Aorta (tissue), 5 donors: ENCODE data around the gene GJD3. TPM values are rescaled to one million over a fixed set of nuclear protein-coding genes. Genes with fewer than 3 reads are reported as not detected.

Source experiments
- ATAC-seq: fragments of 200-7000 bp; cut with Tn5 transposase; one replicate; pipeline ENCODE4 v1.9.1; 2022; ENCODE audit warnings: moderate library complexity; ENCODE audit not compliant: low FRiP score
- DNase-seq, 2 donors: peaks; one replicate each; pipeline ENCODE4 v3.0.0-alpha.2; 2020
- H3K27ac ChIP-seq, 2 donors: one replicate each; pipeline ENCODE4 v1.5.1; 2013; ENCODE audit warnings: low read length in 2 of 2, mild to moderate bottlenecking in 2 of 2, moderate library complexity in 2 of 2, control low read depth in 1 of 2, inconsistent platforms in 1 of 2, low read depth in 1 of 2
- H3K27me3 ChIP-seq, 2 donors: one replicate each; pipeline ENCODE4 v1.6.1; 2013; ENCODE audit warnings: control low read depth in 1 of 2, low read length in 1 of 2, mild to moderate bottlenecking in 1 of 2, moderate library complexity in 1 of 2; ENCODE audit not compliant: insufficient read depth in 2 of 2, control insufficient read depth in 1 of 2
- H3K36me3 ChIP-seq, 2 donors: one replicate each; pipeline ENCODE4 v1.6.1; 2013; ENCODE audit warnings: control low read depth in 1 of 2, low read length in 1 of 2, mild to moderate bottlenecking in 1 of 2; ENCODE audit not compliant: insufficient read depth in 2 of 2, control insufficient read depth in 1 of 2
- H3K4me1 ChIP-seq, 2 donors: one replicate each; pipeline ENCODE4 v1.6.1; 2013; ENCODE audit warnings: low read length in 2 of 2, control low read depth in 1 of 2, mild to moderate bottlenecking in 1 of 2, moderate library complexity in 1 of 2; ENCODE audit not compliant: insufficient read depth in 2 of 2, control insufficient read depth in 1 of 2
- H3K4me3 ChIP-seq, 2 donors: one replicate each; pipeline ENCODE4 v1.5.1; 2013; ENCODE audit warnings: low read length in 2 of 2, control low read depth in 1 of 2, mild to moderate bottlenecking in 1 of 2
- H3K9me3 ChIP-seq: one replicate; pipeline ENCODE4 v1.6.1; 2013; ENCODE audit warnings: mild to moderate bottlenecking, low read length; ENCODE audit not compliant: control insufficient read depth
- WGBS, 2 donors: extraction: QIAGEN DNeasy Blood & Tissue Kit; methylation state at CpG; one replicate each; pipeline ENCODE4 v1.1.7; 2013; 5-methylcytosine and 5-hydroxymethylcytosine counted together
- intact Hi-C, 2 donors: fragments of 100-400 bp; cut with DNase I; formaldehyde crosslinking; loops; one replicate each; pipeline versions ENCODE4 v1.14.2 to v1.15.0; 2022
- polyA plus RNA-seq, 2 donors: library from polyadenylated mRNA; stranded (reverse); fragments of 200-250 nt; gene quantifications; one replicate each; pipeline ENCODE4 v1.2.3, GENCODE V29; 2013
- total RNA-seq, 2 donors: library from RNA; stranded (reverse); fragmentation: NEBNext Ultra II Directional; extraction: Animal tissue kit (Norgen Biotek cat#: 25700); gene quantifications; one replicate each; pipeline ENCODE4 v1.2.1, GENCODE V29; 2021
- donor health status: healthy with polysubstance abuse.
- donor health status: Bipolar disorder and iron deficiency.
- donor health status: DM: no; HTN: no; CAD: no.
- donor health status: DM: no; HTN: no; CAD: no.
- donor health status: DM: yes; HTN: yes; CAD: no.

Gene GJD3
- total and polyA plus RNA-seq, 4 donors: 1.8 to 2.2 TPM; not detected in 2

DNA sequence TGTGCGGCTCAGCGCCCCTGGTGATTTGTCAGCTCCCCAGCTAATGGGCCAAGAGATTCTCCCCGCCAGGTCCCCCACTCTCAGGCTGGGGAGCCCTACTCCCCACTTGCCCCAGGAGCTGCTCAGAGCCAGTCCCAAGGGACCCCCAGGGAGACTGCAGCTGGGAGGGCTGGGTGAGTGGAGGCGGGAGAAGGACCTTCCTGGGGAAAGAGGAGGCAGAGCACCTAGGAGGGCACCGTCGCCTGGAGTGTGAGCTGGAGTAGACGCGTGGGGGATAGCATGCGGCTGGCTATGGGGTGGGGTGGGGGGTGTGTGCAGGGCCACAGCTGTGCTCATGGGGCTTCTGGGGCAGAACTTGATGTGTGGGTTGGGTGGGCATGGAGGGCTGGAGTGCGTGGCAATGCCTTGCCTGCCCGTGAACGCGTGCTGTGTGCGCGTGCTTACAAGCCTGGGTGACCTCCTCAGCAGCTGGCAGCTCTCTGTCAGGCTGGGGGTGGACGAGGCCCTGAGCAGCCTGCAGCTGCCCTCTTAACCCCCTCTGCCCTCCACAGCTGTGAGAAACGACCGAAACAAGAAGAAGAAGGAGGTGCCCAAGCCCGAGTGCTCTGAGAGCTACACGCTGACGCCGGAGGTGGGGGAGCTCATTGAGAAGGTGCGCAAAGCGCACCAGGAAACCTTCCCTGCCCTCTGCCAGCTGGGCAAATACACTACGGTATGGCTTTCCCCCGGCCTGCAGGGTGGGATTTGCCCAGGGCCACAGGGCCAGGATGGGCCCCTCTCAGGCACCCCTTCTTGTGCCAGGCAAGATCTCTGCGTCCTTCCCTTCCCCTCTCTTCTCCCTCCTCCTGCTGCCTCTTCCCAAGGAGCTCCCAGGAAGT is 12.9 kb downstream of the GJD3 start:
- no peak for ATAC-seq
- H3K9me3 ChIP-seq: no peaks in the 10 kb centered on the region
- H3K27me3 ChIP-seq: no peaks in the 10 kb centered on the region
- 84 to 87% methylated on average over 26 to 27 of the region's 27 CpGs for WGBS, 2 donors
- no peaks in the 10 kb centered on the region for H3K4me1 ChIP-seq
- H3K36me3 ChIP-seq: peaks cover 0 to 3% of the 10 kb centered on the region in 2 donors
- no peak overlapping the region for H3K27ac ChIP-seq
- intact Hi-C loops: loop anchor here in 1 of 2 donors (10.0 kb wide), 1 partner anchor 147 kb away; no protein-coding TSS in a partner anchor
- DNase-seq: peak in 1 of 2 donors; percentile 44
- H3K4me3 ChIP-seq: no peak overlapping the region

DNA sequence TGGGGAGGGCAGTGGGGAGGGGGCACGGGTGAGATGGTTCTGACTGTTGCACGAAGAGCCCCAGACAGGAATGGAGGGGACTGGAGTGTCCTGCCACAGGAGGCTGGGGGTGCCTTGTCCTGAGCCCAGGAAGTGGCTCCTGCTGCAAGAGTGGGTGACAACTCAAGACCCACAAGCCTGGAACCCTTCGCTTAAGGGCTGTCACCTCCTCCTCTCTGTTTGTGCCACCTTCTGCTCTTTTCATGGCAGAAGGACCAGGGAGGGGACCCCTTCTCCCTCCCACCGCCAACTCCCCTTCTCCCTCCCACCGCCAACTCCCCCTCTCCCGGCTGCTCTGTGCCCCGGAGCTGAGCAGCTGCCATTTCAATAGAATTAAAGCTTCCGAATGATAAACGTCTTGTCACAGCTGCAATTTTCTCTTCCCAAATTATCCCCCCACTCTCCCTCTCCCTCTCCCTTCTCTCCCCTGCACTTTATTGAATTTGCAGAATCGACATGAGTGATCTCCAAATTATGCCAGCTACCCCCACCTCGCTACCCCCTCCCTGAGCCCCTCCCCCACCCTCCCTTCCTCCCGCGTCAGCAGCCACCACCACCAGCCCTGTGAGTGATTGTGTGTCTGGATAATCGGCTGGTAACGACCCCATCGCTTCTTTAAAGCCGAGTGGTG is 13.7 kb downstream of the GJD3 start:
- Histone ChIP-seq H3K4me3 (no peak overlapping the region), H3K27me3 (no peaks in the 10 kb centered on the region), H3K9me3 (no peaks in the 10 kb centered on the region), H3K4me1 (no peaks in the 10 kb centered on the region), H3K36me3 (peaks cover 0 to 3% of the 10 kb centered on the region in 2 donors), H3K27ac (no peak overlapping the region)
- intact Hi-C loops: loop anchor here in 1 of 2 donors (10.0 kb wide), 1 partner anchor 146 kb away; no protein-coding TSS in a partner anchor
- DNase-seq: no peak
- ATAC-seq: no peak
- WGBS, 2 donors: 67 to 73% methylated on average over 17 of the region's 17 CpGs

DNA sequence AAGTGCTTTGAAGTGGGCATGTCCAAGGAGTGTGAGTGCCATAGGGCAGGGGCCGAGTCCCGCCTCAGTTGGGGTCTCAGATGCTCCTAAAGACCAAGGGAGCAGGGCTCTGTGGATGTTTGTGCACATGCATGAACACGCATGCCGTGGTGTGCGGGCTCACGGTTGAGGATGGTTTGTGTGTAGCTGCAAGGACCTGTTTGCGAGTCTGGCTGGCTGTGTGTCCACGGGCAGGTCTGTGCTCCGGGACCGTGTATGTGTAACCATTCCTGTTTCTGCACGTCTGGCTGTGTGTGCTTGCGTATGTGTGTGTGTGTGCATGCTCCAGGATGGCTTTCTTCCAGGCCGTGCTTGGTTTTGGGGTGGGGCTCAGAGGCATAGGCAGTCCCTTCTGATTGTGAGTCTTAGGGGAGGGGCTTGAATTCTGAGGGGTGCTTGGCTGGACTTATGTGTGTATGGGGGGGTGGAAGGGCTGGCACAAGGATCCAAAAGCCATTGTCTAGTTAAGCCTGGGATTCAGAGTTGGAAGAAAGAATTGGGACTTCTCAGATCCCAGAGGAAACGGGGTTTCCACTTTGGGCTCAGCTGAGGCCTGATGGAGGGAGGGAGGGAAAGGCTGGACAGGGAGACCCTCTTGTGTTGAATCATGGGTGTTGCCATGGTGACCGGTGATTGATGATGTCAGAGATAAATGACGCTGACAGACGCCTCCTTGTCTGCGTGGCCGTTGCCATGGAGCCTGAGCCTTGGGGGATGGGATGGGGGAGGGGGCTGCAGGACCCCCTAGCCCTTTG is 14.4 kb downstream of the GJD3 start:
- Histone ChIP-seq H3K36me3 (peaks cover 0 to 3% of the 10 kb centered on the region in 2 donors), H3K4me1 (no peaks in the 10 kb centered on the region), H3K27ac (no peak overlapping the region), H3K4me3 (no peak overlapping the region), H3K27me3 (no peaks in the 10 kb centered on the region), H3K9me3 (no peaks in the 10 kb centered on the region)
- 43 to 50% methylated on average over 19 of the region's 19 CpGs for WGBS, 2 donors
- ATAC-seq: no peak
- DNase-seq: peak in 1 of 2 donors; percentile 54
- intact Hi-C loops: loop anchor here in 1 of 2 donors (10.0 kb wide), 1 partner anchor 145 kb away; no protein-coding TSS in a partner anchor

DNA sequence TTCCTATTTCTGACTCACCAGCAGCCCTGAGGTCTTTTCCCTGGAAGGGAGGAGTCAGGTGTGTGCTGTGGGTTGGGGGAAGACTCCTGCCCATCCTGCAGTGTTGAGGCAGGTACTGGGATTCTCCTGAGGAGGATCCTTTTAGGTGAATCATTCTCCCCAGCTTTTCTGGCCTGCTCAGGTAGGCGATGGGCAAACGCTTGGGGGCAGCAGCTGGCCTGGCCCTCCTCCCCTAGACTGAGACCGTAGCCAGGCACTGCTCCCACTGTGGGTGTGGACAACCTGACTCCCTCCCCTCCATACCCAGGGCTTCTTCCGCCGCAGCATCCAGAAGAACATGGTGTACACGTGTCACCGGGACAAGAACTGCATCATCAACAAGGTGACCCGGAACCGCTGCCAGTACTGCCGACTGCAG is 15.1 kb downstream of the GJD3 start:
- peaks cover 0 to 3% of the 10 kb centered on the region in 2 donors for H3K36me3 ChIP-seq
- intact Hi-C loops: no loop called here
- H3K4me3 ChIP-seq: no peak overlapping the region
- DNase-seq (peak in 1 of 2 donors; percentile 39), ATAC-seq (no peak)
- no peaks in the 10 kb centered on the region for H3K27me3 ChIP-seq
- no peak overlapping the region for H3K27ac ChIP-seq
- H3K4me1 ChIP-seq: no peaks in the 10 kb centered on the region
- H3K9me3 ChIP-seq: no peaks in the 10 kb centered on the region
- WGBS, 2 donors: 61 to 69% methylated on average over 10 of the region's 10 CpGs

DNA sequence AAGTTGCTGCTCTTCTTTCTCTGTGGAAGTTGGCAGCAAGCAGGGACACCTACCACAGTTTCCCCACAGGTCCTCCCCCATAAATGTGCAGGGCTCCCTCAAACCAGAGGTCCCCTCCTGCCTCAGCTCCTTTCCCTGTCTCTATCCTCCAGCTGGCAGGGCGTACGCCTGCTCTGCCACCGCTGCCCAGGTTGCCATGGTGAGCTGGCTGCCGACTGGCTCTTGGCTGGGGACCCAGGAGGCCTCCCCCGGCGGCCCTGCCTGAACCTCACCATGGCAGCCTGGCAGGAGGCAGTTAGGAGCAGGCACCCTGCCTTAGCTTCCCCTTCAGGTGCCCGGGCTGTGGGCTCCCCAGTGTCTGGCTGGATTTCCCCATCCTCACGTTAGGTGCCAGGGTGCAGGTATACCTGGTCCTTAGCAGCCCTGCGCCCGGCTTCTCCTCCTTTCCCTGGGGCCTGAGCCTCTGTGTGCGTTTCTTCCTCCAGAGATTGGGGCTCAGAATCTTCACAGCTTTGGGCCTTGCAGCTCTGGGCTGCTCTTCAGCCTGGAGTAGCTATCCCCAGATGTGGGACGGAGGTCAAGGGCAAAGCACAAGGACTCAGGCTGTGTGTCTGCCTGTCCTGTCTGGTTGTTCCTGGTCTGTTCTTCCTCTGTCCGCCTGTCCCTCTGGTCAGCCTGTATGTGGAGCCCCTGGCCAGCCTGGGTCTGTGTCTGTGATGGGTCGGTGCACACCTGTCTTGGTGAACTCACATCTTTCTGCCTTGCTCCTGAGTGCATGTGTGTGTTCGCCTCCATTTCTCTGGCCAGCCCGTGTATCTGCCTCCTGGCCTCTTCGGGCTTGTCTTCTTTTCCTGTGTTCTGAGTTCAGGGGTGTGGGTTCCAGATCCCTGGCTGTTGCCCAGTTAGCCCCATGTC is 15.7 kb downstream of the GJD3 start:
- ATAC-seq: peak; percentile 40
- Histone ChIP-seq H3K4me1 (no peaks in the 10 kb centered on the region), H3K9me3 (no peaks in the 10 kb centered on the region), H3K27ac (no peak overlapping the region), H3K27me3 (no peaks in the 10 kb centered on the region), H3K4me3 (no peak overlapping the region), H3K36me3 (peaks cover 0 to 3% of the 10 kb centered on the region in 2 donors)
- intact Hi-C loops: no loop called here
- 33 to 35% methylated on average over 17 of the region's 17 CpGs for WGBS, 2 donors
- DNase-seq: peak in 1 of 2 donors; percentile 92

DNA sequence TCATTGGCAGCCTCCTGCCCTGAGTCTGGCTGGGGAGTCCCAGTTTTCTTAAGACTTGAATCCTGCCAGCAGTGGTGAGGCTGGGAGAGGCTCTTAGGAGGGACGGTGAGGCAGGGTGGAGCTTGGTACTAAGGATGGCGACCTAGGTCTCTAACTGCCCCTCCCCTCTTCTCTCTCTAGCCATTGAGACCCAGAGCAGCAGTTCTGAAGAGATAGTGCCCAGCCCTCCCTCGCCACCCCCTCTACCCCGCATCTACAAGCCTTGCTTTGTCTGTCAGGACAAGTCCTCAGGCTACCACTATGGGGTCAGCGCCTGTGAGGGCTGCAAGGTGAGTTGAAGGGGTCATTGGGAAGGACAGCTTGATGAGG is 16.4 kb downstream of the GJD3 start:
- no peak overlapping the region for H3K4me3 ChIP-seq
- intact Hi-C loops: no loop called here
- WGBS, 2 donors: 35 to 41% methylated on average over 5 of the region's 5 CpGs
- no peak overlapping the region for H3K27ac ChIP-seq
- ATAC-seq (no peak), DNase-seq (no peak)
- H3K27me3 ChIP-seq: no peaks in the 10 kb centered on the region
- no peaks in the 10 kb centered on the region for H3K4me1 ChIP-seq
- H3K36me3 ChIP-seq: peaks cover 0 to 3% of the 10 kb centered on the region in 2 donors
- no peaks in the 10 kb centered on the region for H3K9me3 ChIP-seq

DNA sequence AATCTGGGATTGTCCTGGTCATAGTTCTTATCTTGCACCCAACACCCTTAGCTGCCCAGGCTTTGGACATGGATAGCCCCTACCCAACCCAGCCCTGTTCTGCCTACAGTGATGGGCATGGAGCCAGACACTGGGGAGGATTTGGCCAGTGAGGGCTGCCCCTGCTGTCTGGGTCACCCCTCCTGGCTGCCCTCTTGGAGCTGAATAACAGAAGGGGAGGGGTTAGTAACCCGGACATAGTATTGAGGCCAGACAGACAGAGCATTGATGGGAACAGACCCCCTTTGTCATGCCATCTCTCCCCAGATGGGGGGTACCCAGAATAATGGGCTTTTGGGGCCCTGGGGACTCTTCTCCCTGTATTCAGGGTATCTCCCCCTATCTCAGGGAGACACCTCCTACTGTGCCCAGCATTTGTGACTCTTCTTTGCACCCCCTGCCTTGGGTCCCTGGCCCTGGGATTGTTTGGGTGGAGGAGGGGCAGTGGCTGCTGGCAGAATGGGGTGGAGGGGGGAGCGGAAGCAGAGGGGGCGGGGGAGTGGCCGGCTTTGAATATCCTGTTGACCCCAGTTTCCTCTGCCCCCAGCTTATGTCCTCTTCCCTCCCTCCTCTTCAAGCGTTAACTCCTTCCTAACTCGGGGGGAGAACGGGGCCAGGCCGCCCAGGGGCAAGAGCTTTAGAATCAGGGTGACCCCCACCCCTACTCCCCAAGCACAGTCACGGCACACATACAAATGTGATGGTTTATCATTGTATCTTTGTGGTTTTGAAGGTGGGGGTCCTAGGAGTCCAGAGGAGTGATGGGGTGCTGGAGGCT is 17.0 kb downstream of the GJD3 start:
- intact Hi-C loops: no loop called here
- 36 to 40% methylated on average over 9 of the region's 9 CpGs for WGBS, 2 donors
- ATAC-seq (no peak), DNase-seq (no peak)
- Histone ChIP-seq H3K27ac (no peak overlapping the region), H3K36me3 (peaks cover 0 to 3% of the 10 kb centered on the region in 2 donors), H3K9me3 (no peaks in the 10 kb centered on the region), H3K4me1 (no peaks in the 10 kb centered on the region), H3K27me3 (no peaks in the 10 kb centered on the region), H3K4me3 (no peak overlapping the region)
